Measurements from ENCODE around the gene CAPN5. TPM values are rescaled to one million over a fixed set of nuclear protein-coding genes. Genes with fewer than 3 reads are reported as not detected.

Gene CAPN5
- total and polyA plus RNA-seq, 2 of the 13 experiments (the other 11 are each of a cell fraction or from before 2014, with no cell fraction given): 0.27 to 1.2 TPM

- peak; percentile 87; the same call in 1 of the 2 replicates for TF ChIP-seq MEIS1 (CRISPR knock-in tag; IDR thresholded peaks at IDR 0.05; ENCODE audit: borderline replicate concordance)
- TF ChIP-seq DRAP1 (CRISPR knock-in tag; IDR thresholded peaks at IDR 0.05): no peak
- TF ChIP-seq ZZZ3 (CRISPR knock-in tag; IDR thresholded peaks at IDR 0.05; ENCODE audit: borderline replicate concordance): no peak
- no peak for TF ChIP-seq PHF5A (CRISPR knock-in tag; IDR thresholded peaks at IDR 0.05; ENCODE audit: low read depth, unreplicated experiment)
- TF ChIP-seq HES4 (CRISPR knock-in tag; IDR thresholded peaks at IDR 0.05; ENCODE audit: borderline replicate concordance): peak; percentile 59; the same call in 1 of the 2 replicates
- no peak for TF ChIP-seq SATB2 (CRISPR knock-in tag; IDR thresholded peaks at IDR 0.05)
- TF ChIP-seq ZFX (CRISPR knock-in tag; IDR thresholded peaks at IDR 0.05; ENCODE audit: low read depth): no peak; the same call in 1 of the 2 replicates
- peak; percentile 45; the same call in 1 of the 2 replicates for TF ChIP-seq ZXDC (CRISPR knock-in tag; IDR thresholded peaks at IDR 0.05)
- TF ChIP-seq ZNF563 (CRISPR knock-in tag; IDR thresholded peaks at IDR 0.05): peak; percentile 74; the same call in 1 of the 2 replicates
- peak; percentile 74; the same call in 1 of the 2 replicates for TF ChIP-seq NFKB2 (CRISPR knock-in tag; IDR thresholded peaks at IDR 0.05; ENCODE audit: borderline replicate concordance)
- no peak for TF ChIP-seq MAF1 (CRISPR knock-in tag; IDR thresholded peaks at IDR 0.05; ENCODE audit: borderline replicate concordance)
- no peak for TF ChIP-seq GATAD2A (CRISPR knock-in tag; IDR thresholded peaks at IDR 0.05)
- no peak for TF ChIP-seq EEA1 (CRISPR knock-in tag; IDR thresholded peaks at IDR 0.05; ENCODE audit: borderline replicate concordance)
- TF ChIP-seq GMEB1 (CRISPR knock-in tag; IDR thresholded peaks at IDR 0.05; ENCODE audit: borderline replicate concordance): no peak; the same call in 1 of the 2 replicates
- TF ChIP-seq YEATS4 (CRISPR knock-in tag; IDR thresholded peaks at IDR 0.05; ENCODE audit: borderline replicate concordance): no peak
- peak; percentile 43; the same call in 1 of the 2 replicates for TF ChIP-seq ZNF713 (CRISPR knock-in tag; IDR thresholded peaks at IDR 0.05)
- no peak for TF ChIP-seq CREB3 (CRISPR knock-in tag; IDR thresholded peaks at IDR 0.05)
- peak; percentile 84; the same call in 1 of the 2 replicates for TF ChIP-seq ZNF256 (CRISPR knock-in tag; conservative IDR thresholded peaks at IDR 0.05)
- no peak for TF ChIP-seq ZNF75D (CRISPR knock-in tag; IDR thresholded peaks at IDR 0.05; ENCODE audit: borderline replicate concordance)
- TF ChIP-seq ZNF251 (CRISPR knock-in tag; IDR thresholded peaks at IDR 0.05): no peak
- no peak for TF ChIP-seq FUBP1 (CRISPR knock-in tag; IDR thresholded peaks at IDR 0.05; ENCODE audit: borderline replicate concordance)
- TF ChIP-seq ZIK1 (CRISPR knock-in tag; IDR thresholded peaks at IDR 0.05; ENCODE audit: borderline replicate concordance, low read depth): 0 out of 2 replicates have a peak, but pooled peaks have one; percentile 4
Measured at GRCh38 chr11:77127235-77127911, 60.6 kb downstream of the CAPN5 start (continued).

All from HepG2 (cell line).